ENCODE measurements around the gene PTGDR2. TPM values are rescaled to one million over a fixed set of nuclear protein-coding genes. Genes with fewer than 3 reads are reported as not detected.

Gene PTGDR2
- total RNA-seq, 1 experiment from 2014 or later: 0.07 TPM

DNA sequence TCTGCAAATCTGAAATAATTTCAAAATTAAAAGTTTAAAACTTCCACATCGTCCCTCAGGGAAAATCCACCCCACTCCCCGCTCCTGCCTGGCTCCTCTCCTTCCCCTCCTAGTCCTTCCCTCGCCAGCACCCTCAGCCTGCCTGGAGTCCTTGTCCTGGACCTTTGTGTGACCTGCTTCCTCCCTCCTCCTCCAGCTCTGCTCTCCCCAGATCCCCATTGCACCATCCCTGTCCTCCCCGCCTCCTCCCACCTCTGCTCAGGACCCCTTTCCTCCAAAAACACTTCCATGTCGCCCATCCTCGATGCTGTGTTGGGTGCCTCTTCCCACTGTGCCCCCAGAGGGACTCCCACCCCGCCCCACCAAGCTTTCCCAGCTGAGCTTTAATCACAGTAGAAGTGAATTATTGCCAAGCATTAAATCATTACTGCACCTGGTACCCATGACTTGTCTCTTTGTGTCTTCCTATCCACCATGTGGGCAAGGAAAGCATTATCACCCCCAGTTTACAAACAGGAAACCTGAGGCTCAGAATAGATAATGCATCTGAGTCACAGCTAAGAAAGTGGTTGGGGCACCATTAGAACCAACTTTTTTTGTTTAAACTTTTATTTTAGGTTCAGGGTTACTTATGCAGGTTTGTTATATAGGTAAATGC, 9.2 kb upstream of the PTGDR2 start (continued):
- TF ChIP-seq, protein P1, sequence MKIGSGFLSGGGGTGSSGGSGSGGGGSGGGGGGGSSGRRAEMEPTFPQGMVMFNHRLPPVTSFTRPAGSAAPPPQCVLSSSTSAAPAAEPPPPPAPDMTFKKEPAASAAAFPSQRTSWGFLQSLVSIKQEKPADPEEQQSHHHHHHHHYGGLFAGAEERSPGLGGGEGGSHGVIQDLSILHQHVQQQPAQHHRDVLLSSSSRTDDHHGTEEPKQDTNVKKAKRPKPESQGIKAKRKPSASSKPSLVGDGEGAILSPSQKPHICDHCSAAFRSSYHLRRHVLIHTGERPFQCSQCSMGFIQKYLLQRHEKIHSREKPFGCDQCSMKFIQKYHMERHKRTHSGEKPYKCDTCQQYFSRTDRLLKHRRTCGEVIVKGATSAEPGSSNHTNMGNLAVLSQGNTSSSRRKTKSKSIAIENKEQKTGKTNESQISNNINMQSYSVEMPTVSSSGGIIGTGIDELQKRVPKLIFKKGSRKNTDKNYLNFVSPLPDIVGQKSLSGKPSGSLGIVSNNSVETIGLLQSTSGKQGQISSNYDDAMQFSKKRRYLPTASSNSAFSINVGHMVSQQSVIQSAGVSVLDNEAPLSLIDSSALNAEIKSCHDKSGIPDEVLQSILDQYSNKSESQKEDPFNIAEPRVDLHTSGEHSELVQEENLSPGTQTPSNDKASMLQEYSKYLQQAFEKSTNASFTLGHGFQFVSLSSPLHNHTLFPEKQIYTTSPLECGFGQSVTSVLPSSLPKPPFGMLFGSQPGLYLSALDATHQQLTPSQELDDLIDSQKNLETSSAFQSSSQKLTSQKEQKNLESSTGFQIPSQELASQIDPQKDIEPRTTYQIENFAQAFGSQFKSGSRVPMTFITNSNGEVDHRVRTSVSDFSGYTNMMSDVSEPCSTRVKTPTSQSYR (CRISPR knock-in tag; IDR thresholded peaks at IDR 0.05): no peak
- TF ChIP-seq, protein P2, sequence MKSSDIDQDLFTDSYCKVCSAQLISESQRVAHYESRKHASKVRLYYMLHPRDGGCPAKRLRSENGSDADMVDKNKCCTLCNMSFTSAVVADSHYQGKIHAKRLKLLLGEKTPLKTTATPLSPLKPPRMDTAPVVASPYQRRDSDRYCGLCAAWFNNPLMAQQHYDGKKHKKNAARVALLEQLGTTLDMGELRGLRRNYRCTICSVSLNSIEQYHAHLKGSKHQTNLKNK (CRISPR knock-in tag; IDR thresholded peaks at IDR 0.05): no peak
- TF ChIP-seq, protein P3, sequence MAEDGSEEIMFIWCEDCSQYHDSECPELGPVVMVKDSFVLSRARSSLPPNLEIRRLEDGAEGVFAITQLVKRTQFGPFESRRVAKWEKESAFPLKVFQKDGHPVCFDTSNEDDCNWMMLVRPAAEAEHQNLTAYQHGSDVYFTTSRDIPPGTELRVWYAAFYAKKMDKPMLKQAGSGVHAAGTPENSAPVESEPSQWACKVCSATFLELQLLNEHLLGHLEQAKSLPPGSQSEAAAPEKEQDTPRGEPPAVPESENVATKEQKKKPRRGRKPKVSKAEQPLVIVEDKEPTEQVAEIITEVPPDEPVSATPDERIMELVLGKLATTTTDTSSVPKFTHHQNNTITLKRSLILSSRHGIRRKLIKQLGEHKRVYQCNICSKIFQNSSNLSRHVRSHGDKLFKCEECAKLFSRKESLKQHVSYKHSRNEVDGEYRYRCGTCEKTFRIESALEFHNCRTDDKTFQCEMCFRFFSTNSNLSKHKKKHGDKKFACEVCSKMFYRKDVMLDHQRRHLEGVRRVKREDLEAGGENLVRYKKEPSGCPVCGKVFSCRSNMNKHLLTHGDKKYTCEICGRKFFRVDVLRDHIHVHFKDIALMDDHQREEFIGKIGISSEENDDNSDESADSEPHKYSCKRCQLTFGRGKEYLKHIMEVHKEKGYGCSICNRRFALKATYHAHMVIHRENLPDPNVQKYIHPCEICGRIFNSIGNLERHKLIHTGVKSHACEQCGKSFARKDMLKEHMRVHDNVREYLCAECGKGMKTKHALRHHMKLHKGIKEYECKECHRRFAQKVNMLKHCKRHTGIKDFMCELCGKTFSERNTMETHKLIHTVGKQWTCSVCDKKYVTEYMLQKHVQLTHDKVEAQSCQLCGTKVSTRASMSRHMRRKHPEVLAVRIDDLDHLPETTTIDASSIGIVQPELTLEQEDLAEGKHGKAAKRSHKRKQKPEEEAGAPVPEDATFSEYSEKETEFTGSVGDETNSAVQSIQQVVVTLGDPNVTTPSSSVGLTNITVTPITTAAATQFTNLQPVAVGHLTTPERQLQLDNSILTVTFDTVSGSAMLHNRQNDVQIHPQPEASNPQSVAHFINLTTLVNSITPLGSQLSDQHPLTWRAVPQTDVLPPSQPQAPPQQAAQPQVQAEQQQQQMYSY (CRISPR knock-in tag; IDR thresholded peaks at IDR 0.05): no peak
- TF ChIP-seq TEAD1 (CRISPR knock-in tag; IDR thresholded peaks at IDR 0.05) (no peak), GABPB1 (CRISPR knock-in tag; IDR thresholded peaks at IDR 0.05) (no peak), TEAD4 (CRISPR knock-in tag; IDR thresholded peaks at IDR 0.05) (no peak)

DNA sequence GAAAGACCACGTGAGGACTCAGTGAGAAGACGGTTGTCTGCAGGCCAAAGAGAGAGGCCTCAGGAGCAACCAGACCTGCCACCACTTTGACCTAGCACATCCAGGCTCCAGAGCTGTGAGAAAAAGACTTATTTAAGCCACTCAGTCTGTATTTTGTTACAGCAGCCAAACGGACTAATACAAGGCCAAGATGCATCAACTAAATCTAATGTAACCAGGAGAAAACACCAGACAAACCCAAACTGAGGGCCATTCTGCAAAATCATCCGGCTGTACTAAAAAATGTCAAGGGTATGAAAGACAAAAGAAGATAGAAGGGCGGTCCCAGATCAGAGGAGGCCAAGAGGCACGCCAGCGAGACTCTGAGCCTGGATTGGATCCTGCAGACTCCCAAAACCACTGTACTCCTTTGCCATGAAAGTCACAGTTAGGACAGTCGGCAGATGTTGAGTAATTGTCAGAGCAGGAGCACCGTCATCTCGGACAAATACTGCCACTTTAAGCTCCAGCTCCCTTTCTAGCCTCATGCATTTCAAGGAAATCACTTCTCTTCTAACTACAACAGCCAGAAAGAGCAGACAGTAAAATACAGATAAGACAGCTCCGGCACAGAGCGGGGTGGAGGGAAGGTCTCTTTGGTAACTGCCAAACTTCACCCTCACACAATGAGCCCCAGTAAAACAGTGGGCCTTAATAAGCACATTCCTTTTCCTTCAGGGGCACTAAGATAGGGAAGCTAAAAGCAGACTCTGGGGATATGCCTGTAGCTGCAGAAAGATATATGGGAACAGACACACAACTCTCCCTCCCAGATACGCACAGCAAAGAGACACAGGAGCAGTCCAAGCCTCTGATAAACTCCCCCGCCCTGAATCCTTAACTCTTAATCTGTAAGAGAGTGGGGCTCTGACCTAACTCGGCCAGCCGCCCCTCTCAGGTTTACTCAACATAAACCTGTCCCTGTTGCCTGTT, 8.1 kb upstream of the PTGDR2 start:
- Mint-ChIP-seq H3K4me3 (no peak overlapping the region), H3K4me1 (no peaks in the 10 kb centered on the region), H3K36me3 (no peaks in the 10 kb centered on the region), H3K27me3 (ENCODE audit: low read depth) (no peaks in the 10 kb centered on the region; the same call in 1 of the 2 replicates), H3K9me3 (no peaks in the 10 kb centered on the region), H3K27ac (no peak overlapping the region)
- no peak for DNase-seq (ENCODE audit: low spot score)
- ChIA-PET CTCF (interaction anchor here (2.1 to 2.4 kb wide), 2 partner anchors 24 to 26 kb away, joined by 5 to 8 read pairs; no protein-coding TSS in a partner anchor), POLR2A (no interaction called here)
- no peak for ATAC-seq
- TF ChIP-seq NR3C1 (CRISPR knock-in tag; conservative IDR thresholded peaks at IDR 0.05; ENCODE audit: low read depth) (no peak), ATF1 (CRISPR knock-in tag; IDR thresholded peaks at IDR 0.05) (no peak), OVOL2 (CRISPR knock-in tag; IDR thresholded peaks at IDR 0.05; ENCODE audit: borderline replicate concordance) (no peak), CREM (CRISPR knock-in tag; IDR thresholded peaks at IDR 0.05) (no peak), GTF2I (CRISPR knock-in tag; conservative IDR thresholded peaks at IDR 0.05) (no peak), ETV6 (CRISPR knock-in tag; IDR thresholded peaks at IDR 0.05) (no peak), FOXJ3 (CRISPR knock-in tag; IDR thresholded peaks at IDR 0.05; ENCODE audit: borderline replicate concordance) (no peak), SOX15 (CRISPR knock-in tag; IDR thresholded peaks at IDR 0.05) (no peak), SMAD3 (CRISPR knock-in tag; IDR thresholded peaks at IDR 0.05; ENCODE audit: borderline replicate concordance) (no peak)
- TF ChIP-seq, protein P4, sequence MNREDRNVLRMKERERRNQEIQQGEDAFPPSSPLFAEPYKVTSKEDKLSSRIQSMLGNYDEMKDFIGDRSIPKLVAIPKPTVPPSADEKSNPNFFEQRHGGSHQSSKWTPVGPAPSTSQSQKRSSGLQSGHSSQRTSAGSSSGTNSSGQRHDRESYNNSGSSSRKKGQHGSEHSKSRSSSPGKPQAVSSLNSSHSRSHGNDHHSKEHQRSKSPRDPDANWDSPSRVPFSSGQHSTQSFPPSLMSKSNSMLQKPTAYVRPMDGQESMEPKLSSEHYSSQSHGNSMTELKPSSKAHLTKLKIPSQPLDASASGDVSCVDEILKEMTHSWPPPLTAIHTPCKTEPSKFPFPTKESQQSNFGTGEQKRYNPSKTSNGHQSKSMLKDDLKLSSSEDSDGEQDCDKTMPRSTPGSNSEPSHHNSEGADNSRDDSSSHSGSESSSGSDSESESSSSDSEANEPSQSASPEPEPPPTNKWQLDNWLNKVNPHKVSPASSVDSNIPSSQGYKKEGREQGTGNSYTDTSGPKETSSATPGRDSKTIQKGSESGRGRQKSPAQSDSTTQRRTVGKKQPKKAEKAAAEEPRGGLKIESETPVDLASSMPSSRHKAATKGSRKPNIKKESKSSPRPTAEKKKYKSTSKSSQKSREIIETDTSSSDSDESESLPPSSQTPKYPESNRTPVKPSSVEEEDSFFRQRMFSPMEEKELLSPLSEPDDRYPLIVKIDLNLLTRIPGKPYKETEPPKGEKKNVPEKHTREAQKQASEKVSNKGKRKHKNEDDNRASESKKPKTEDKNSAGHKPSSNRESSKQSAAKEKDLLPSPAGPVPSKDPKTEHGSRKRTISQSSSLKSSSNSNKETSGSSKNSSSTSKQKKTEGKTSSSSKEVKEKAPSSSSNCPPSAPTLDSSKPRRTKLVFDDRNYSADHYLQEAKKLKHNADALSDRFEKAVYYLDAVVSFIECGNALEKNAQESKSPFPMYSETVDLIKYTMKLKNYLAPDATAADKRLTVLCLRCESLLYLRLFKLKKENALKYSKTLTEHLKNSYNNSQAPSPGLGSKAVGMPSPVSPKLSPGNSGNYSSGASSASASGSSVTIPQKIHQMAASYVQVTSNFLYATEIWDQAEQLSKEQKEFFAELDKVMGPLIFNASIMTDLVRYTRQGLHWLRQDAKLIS (CRISPR knock-in tag; IDR thresholded peaks at IDR 0.05; ENCODE audit: borderline replicate concordance): no peak
- TF ChIP-seq, protein P1 (CRISPR knock-in tag; IDR thresholded peaks at IDR 0.05): no peak
- TF ChIP-seq, protein P5, sequence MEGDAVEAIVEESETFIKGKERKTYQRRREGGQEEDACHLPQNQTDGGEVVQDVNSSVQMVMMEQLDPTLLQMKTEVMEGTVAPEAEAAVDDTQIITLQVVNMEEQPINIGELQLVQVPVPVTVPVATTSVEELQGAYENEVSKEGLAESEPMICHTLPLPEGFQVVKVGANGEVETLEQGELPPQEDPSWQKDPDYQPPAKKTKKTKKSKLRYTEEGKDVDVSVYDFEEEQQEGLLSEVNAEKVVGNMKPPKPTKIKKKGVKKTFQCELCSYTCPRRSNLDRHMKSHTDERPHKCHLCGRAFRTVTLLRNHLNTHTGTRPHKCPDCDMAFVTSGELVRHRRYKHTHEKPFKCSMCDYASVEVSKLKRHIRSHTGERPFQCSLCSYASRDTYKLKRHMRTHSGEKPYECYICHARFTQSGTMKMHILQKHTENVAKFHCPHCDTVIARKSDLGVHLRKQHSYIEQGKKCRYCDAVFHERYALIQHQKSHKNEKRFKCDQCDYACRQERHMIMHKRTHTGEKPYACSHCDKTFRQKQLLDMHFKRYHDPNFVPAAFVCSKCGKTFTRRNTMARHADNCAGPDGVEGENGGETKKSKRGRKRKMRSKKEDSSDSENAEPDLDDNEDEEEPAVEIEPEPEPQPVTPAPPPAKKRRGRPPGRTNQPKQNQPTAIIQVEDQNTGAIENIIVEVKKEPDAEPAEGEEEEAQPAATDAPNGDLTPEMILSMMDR (IDR thresholded peaks at IDR 0.05): no peak
